HepG2 (cell line): Measurements from ENCODE around the gene PCSK5.

Experiments used
- ELF3 ChIP-seq: IDR thresholded peaks from 2 replicates; pipeline ENCODE4 v1.6.1; 2016; ENCODE audit warnings: missing genetic modification reagents, missing compliant biosample characterization
- NBN ChIP-seq: fragments of 450-650 bp; conservative IDR thresholded peaks from 2 replicates; pipeline ENCODE4 v1.6.1; 2017
- PHF8 ChIP-seq: sonication (generic); formaldehyde crosslinking; IDR thresholded peaks from 2 replicates; pipeline ENCODE4 v1.5.0; 2020; ENCODE audit warnings: missing genetic modification reagents
- POLR2A ChIP-seq, 2 experiments: IDR thresholded peaks; 2 replicates each; pipeline ENCODE4 v1.6.1; 2011; ENCODE audit warnings: low read depth in 2 of 2, low read length in 2 of 2, mild to moderate bottlenecking in 1 of 2, moderate library complexity in 1 of 2; ENCODE audit not compliant: insufficient read depth in 1 of 2
- PREB ChIP-seq: sonication (generic); formaldehyde crosslinking; IDR thresholded peaks from 2 replicates; pipeline ENCODE4 v1.4.0; 2020; ENCODE audit warnings: missing genetic modification reagents
- RAD21 ChIP-seq: fragments of 450-650 bp; formaldehyde crosslinking; IDR thresholded peaks from 2 replicates; pipeline ENCODE4 v1.5.0; 2020; ENCODE audit warnings: mild to moderate bottlenecking
- RBAK ChIP-seq: sonication (generic); formaldehyde crosslinking; IDR thresholded peaks from 2 replicates; pipeline ENCODE4 v1.5.1; 2020; ENCODE audit warnings: mild to moderate bottlenecking, missing genetic modification reagents
- SMC3 ChIP-seq: IDR thresholded peaks from 2 replicates; pipeline ENCODE4 v1.6.1; 2011; ENCODE audit warnings: low read length, improper control_type of control experiment
- TSC22D2 ChIP-seq: sonication (generic); formaldehyde crosslinking; IDR thresholded peaks from 2 replicates; pipeline ENCODE4 v1.5.1; 2020; ENCODE audit warnings: missing genetic modification reagents, mild to moderate bottlenecking, borderline replicate concordance
- ZIK1 ChIP-seq: sonication (generic); formaldehyde crosslinking; IDR thresholded peaks from 2 replicates; pipeline ENCODE4 v1.5.0; 2020; ENCODE audit warnings: mild to moderate bottlenecking, low read depth, missing genetic modification reagents, borderline replicate concordance
- ZNF24 ChIP-seq: fragments of 450-650 bp; IDR thresholded peaks from 2 replicates; pipeline ENCODE4 v1.6.1; 2017; ENCODE audit warnings: antibody characterized with exemption, mild to moderate bottlenecking

- TF ChIP-seq TSC22D2 (CRISPR knock-in tag): no peak
- TF ChIP-seq RBAK (CRISPR knock-in tag): no peak
- TF ChIP-seq PREB (CRISPR knock-in tag): no peak
- no peak for TF ChIP-seq RAD21 (CRISPR knock-in tag)
- TF ChIP-seq ZNF24: no peak
- TF ChIP-seq NBN: no peak
- no peak for TF ChIP-seq ELF3 (CRISPR knock-in tag)
- TF ChIP-seq ZIK1 (CRISPR knock-in tag): no peak
- TF ChIP-seq POLR2A (IDR thresholded peaks at IDR 0.05; ENCODE audit: insufficient read depth in 1 of 2, low read depth in 2 of 2, low read length in 2 of 2): no peak
- no peak for TF ChIP-seq SMC3
- TF ChIP-seq PHF8 (CRISPR knock-in tag): no peak
Observed at GRCh38 chr9:76101491-76101890, 211.0 kb downstream of the PCSK5 start.
